ENCODE data around the gene HRH1.
"Not testable (repeated sequence)": the region's sequence is repeated elsewhere in the genome, so short reads cannot be mapped to it uniquely, and the experiment has no call there.

Gene HRH1

DNA sequence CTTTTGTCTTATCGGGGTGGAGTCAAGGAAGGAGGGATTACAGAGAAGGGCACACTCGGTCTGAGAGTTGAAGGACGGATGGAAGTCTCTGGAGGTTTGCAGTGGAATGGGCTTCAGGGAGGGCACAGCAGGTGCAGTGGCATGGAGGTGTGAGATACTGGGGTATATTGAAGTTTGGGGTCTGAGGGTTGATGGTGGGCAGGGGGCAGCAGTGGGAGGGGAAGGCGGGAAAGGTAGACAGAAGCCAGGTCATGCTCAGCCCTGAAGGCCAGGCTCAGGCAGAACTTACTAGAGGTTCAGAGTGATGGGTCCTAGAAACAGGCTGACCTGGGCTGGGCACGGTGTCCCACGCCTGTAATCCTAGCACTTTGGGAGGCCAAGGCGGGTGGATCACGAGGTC, 52.7 kb downstream of the HRH1 start:
- DNase-seq, result no peak

DNA sequence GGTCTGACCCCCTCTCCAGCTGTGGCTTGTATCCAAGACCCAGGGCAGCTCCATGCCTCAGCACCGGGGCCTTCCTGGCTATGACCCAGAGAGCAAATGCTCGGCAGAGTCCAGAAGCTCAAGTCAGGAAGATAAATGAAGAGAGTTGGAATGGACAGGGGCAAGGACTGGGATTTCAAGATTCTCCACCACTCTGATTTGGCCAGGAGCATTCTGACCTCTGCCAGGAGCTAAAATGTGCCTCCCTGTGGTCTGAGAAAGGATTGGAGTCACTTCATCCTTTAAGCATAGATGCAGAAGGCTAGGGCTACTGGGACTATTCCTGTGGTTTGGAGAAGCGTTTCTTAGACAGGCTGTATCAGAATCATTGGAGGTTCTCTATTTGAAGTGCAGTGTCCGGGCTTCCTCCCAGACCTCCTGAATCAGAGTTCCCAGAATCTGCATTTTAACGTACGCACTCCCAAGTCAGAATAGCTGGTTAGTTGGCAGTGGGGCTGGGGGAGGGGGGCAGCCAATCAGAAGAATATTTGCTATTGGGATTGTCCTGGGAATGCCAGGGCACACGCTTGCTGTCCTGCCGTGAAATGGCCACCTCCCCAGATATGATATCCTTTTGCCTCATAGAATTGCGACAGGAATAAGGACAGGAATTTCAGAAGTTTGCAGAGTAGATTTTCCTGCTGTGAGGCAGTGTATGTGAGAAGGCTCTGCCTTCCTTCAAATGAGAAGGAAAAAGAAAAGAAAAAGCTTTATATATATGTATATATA, 57.4 kb downstream of the HRH1 start:
- peak; percentile 60 for DNase-seq

DNA sequence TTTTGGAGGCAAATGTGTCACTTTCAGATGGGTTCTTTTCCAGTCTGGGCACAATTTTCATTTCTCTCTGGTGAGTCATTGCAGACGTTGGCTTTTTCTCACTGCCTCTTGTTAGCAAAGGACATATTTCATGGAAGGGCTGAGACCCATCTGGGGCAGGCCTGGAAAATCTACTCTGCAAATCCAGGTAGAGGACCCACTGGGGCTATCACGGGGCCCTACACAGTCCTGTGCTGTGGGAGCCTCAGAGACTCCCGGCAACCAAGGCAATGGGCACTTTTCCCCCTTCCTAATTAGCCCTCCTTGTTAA, 58.0 kb downstream of the HRH1 start:
- DNase-seq, result peak; percentile 84

DNA sequence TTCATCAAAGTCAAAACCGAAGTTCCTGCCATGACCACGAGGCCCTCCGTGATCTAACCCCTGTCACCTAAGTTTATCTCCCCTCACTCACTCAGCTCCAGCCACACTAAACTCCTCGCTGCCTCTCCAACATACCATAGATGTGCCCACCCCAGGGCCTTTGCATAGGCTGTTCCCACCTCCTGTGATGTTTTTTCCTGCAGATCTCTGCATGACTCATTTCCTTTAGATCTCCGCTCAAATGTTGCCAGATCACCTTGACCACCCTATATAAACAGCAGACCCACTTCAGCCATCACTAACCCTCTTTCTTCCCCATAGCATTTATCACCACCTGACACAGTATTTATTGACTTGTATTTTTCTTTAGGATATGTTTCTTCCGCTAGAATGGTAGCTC, 58.5 kb downstream of the HRH1 start:
- peak; percentile 18 for DNase-seq

DNA sequence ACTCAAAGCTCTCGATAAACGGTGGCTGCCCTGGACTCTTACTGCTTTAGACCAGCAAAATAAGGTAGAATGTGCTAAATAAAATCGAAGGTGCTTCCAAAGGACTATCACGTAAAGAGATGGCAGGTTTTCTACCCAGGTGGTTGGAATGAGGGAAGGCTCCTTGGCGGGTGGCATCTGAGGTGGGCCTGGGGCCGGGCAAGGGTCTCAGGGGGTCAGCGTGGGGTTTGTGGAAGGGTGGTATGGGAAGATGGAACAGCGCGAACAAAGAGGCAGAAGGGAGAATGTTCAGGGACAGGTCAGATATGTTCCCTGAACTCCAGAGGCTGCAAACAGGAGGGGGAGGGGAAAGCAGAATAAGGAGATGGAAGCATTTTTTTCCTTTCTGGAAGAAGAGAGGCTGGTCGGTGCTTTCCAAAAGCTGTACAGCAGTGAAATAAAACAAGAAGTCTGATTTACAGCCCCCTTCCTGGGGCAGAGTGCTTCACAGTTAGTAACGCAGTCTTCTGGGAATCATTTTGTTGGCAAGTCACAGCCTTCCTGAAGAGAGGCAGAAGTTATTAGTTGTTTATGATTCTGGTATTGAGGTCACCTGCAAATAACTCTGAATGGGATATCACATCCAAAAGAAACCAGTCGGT, 59.6 kb downstream of the HRH1 start:
- no peak for DNase-seq

DNA sequence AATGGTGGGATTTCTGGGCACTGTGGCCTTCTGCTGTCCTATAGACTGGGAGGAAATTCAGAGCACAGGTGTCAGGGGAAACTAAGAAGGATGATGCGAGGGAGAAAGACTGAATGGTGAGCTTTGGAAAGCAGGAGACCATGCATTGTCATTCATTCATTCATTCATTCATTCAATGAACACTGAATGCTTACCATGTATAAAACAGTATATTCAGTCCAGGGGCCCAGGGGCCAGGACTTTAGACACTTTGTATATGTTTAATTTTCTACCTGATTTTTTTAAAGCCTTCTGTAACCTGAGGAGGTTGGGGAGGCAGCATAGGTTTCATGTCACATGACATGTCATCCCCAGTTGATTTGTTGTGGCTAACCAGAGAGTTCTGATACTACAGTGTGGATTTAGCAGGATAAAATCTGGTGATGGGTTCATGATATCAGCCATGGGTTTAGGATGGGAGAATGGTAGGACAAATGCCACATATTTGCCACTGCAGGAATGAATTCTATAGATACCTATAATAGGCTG, 60.2 kb downstream of the HRH1 start:
- DNase-seq, result no peak

DNA sequence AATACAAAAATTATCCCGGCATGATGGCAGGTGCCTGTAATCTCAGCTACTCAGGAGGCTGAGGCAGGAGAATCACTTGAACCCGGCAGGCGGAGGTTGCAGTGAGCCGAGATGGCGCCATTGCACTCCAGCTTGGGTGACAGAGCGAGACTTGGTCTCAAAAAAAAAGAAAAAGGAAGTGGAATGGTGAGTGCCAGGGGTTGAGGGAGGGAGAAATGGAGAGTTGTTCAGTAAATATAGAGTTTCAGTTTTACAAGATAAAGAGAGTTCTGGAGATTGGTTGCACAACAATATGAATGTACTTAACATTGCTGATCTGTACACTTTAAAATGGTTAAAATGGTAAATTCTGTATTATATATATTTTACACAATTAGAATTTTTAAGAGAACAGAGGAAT, 63.1 kb downstream of the HRH1 start:
- DNase-seq, result not testable (repeated sequence)

DNA sequence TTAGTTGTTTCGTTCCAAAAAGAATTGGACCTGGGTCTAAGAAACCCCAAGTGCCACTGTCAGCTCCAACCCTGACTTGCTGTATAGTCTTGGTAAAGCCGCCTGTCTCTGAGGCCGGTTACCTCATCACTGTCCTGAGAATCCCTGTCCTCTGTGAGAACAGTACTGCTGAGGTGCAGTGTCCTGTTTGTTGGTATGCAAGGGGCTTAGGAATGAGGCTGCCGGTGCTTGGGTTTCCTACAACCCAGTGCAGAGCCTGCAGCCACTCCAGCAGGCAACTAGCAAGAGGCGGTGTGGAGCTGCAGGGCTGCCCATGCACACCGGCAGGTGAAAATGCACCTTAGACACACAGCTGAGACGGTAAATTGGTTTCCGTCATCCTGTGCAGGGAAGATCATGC, 65.9 kb downstream of the HRH1 start:
- no peak for DNase-seq

DNA sequence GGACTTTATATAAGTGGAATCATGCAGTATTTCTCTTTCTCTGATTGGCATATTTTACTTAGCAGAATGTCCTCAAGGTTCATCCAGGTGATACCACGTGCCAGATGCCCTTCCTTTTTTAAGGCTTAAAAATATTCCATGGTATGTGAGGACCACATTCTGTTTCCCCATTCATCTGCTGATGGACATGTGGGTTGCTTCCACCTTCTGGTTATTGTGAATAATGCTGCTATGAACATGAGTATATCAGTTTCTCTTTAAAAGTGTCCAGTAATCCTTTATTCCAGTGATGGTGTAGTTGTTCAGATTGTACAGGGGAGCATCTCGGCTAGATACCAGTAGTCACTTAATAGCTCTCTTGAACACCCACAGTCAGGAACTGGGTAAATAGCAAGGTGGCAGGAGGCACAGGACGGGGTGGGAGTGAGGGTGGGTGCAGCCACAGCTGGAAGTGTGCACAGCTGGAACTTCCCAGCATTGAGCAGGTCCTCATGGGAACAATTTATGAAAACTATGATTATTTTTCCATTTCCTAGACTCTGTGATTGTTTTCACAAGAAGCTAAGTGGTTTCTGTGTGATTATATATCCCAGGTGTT, 67.6 kb downstream of the HRH1 start:
- DNase-seq, result no peak

DNA sequence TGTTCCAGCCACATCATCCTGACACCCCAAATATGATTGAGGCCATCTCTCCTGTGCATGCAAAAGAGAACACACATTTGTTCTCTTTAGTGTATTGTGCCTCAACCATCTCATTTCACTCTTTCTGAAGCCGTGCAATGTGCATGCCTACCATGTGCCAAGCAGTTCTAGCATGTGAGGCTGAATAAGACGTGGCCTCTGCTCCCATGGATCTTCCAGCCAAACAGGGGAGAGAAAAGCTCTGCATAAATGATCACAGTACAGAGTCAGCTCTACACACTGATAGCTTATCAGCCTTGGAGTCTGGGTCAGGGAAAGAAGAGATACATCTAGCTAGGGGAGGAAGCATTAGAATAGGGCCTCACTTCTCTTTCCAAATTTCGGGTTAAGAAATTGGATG, 69.7 kb downstream of the HRH1 start:
- no peak for DNase-seq

DNA sequence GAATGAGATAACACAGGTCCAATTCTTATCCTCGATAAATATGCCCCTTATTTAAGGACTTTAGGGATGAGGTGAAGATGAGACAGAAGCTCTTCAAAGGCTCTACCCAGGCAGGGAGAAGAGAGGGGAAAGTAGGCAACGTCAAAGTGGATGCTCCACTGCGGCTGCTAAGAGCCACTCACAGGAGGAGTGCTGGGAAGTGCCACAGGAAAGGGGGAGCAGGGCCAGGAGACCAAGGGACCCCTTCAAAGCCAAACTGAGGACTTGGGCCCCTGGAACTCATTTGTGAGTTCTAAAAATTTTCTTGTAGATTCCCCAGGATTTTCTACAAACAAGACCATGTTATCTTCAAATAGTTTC, 70.6 kb downstream of the HRH1 start:
- DNase-seq, result no peak

DNA sequence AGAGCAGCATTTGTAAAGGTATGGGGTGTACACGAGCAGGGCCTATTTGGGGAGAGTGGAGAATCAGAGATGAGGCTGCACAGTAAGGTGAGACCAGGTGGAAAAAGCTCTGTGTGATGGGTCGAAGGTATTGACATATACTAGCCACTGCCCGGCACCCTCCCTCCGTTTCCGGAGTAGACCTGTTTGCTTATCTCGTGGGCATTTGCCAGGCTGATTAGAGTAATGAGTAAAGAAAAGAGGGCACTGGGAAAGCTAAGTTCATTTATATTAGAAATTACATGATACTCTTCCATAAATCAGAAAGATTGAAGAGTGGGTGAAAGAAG, 71.7 kb downstream of the HRH1 start:
- no peak for DNase-seq

DNA sequence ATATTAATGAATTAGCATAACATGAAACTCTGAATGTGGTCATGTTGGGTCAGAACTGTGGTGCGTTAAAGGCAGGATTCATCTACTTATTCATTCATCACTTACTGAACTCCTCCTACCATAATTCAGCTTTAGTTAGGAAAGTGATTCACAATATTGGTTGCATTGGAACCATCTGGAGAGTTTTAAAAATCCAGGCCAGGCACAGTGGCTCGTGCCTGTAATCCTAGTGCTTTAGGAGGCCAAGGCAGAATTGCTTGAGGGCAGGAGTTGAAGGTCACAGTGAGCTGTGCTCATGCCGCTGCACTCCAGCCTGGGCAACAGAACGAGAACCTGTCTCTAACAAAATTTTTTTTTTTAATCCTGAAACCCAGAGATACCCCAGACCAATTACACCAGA, 73.7 kb downstream of the HRH1 start:
- DNase-seq, result no peak

DNA sequence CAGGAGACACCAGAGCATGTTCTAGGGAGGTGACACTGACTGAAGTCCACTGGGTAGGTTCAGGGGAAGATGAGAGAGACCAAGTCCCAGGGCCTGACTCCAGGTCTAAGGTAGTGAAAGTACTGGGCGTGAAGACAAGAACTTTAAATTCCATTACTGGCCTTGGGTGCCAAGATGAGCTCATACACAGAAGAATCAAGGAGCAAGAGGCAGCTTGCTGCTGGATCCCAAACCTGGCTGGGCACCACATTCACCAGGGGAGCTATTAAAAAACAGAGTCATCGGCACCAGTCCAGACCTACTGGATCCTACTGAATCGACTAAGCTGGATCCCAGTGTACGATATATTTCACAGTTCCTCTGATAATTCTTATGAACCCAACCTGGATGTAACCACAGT, 75.8 kb downstream of the HRH1 start:
- DNase-seq, result peak; percentile 17

DNA sequence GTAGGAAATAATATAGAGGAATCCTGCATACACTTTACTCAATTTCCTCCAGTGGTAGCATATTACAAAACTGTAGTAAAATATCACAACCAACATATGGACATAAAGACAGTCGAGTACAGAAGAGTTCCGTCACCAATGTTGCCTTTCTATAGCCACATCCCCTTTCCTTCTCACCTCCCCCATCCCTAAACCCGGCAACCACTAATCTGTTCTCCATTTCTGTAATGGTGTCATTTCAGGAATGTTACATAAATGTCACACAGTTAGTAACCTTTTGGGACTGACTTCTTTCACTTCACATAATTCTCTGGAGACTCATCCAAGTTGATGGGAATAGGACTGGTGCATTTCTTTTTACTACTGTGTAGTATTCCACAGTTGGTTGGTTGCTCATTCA, 76.5 kb downstream of the HRH1 start:
- no peak for DNase-seq

DNA sequence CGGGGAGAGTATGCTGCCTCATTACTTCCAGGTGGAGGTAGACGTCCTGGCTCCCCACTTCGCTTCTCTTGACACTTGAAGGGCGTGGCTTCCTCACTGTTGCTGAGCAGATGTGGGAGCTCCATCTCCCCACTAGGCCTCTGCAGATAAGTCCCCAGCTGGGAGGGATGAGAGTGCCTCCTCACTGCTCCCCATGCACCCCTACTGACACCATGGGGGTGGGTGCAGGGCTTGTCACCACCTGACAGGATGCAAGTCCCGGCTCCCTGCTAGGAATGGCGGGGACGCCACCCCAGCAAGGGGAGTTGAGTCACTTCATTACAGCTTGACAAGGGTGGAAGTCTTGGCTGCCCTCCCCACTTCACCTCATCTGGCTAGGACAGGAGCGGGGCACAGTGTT, 81.1 kb downstream of the HRH1 start:
- DNase-seq, result no peak

DNA sequence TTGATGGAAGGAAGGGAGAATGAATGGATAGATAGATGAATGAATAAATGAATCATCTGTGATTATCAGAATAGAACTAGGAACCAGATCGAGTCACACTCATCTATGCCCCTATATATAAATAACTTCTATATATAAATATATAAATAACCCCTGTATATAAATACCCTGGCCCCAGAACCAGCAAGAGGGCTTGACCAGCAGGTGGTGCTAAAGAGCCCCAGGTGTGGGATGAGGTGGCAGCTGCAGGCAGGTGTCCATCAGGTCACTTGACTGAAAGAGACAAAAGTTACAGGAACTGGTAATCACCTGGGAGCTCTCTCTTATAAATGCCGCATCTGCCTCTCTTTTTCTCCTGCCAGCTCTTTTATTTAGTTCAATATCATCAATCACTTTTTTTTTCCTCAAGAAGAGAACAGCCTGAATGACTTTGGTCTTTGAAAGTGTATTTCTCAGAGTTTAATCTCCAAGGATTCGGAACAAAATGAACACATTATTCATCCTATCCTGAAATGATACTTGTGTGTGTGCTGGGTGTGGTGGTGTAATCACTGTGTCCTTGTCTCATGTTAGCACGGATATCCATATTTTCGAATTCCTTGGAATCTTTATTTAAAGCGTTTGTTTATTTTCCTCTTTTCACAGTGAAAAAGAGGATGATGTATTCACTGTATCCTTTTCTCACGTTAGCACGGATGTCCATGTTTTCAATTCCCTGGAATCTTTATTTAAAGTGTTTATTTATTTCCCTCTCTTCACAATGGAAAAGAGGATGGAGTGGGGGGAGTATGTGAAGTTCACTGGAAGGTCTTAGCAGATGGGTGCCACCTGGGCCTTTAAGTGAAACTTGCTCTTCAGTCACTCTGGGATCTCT, 82.5 kb downstream of the HRH1 start:
- peak; percentile 47 for DNase-seq

DNA sequence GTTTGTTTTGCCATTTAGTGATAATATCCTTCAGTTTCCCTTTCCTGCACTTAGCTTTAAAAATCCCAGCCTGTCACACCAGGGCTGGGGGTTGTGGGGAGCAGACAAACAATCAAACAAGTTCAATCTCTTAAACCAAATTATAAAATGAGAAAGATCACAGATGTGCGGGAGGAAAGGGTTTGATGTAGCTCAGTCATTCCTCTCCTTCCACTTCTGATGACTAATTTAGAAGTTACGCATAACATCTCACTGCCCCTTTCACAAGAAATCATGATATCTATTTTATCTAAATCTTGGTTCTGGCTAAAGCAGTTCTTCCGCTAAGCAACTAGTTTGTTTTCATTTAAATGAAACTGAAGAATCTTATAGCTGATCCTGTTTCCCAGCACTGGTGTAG, 83.8 kb downstream of the HRH1 start:
- peak; percentile 90 for DNase-seq

DNA sequence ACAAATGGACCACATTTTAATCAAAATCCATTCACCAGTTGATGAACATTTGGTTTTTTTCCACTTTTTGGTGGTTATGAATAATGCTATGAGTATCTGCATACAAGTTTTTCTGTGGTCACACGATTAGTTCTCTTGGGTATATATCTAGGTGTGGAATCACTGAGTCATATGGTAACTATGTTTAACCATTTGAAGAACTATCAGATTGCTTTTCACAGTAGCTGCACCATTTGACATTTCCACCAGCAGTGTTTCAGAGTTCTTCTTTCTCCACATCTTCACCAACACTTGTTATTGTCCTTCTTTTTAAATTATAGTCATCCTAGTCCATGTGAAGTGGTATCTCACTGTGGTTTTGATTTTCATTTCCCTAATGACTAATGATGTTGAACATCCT, 84.6 kb downstream of the HRH1 start:
- DNase-seq, result peak; percentile 92

DNA sequence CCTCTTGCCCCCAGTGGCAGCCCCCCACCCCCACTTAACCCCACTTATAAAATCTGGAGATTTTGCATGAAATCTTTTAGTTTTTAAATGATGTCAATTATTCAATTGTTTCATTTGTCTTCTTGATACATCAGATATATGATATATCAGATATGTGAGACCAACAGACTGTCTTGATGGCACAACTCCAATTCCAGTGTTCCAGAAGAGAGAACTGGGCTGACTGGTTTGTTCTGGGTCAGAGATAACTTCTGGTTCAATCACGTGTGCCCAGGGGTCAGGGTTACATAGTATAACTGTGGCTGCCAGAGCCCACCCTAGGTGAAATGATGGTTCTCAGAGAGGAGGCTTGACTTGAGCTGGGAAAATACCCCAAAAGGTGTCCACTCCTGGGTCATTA, 85.5 kb downstream of the HRH1 start:
- no peak for DNase-seq

DNA sequence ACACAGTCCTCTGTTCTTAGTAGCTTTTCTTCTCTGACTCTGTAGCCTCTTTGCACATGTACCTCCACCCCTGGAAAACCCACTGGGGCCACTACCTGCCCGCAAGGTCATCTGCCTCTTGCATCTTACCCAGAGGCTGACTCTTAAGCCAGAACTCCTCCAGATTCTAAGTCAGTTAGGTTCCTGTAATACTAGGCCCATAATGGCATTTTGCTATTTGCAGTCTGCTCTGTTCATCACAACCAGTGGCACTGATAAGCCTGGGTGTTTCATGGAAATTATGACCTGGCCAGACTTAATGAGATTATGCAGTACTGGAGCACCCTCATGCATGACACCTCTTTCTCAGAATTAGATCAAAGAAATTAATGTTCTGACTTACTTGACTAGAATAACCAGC, 86.2 kb downstream of the HRH1 start:
- DNase-seq, result no peak

DNA sequence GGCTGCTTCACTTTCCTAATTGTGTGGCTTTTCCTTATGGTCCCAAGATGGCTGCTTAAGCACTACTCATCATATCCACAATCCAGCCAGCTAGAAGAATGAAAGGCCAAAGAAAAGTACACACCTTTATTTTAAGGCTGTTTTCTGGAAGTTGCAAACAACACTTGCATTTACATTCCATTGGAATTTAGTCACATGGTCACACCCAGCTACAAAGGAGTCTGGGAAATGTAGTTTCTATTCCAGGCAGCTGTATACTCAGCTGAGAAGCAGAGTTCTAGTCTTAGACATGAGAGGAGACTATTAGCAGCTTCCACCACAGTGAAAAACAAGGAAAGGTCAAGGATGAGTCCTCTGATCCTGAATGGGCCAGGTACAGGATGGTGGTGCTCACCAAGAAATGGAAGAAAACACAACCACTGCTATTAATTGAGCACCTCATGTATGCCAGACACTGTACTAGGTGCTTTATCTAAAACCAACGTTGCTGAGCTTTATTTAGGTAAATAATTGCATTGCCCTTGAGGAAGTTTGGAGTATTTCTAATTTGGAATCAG, 89.9 kb downstream of the HRH1 start:
- peak; percentile 49 for DNase-seq

DNA sequence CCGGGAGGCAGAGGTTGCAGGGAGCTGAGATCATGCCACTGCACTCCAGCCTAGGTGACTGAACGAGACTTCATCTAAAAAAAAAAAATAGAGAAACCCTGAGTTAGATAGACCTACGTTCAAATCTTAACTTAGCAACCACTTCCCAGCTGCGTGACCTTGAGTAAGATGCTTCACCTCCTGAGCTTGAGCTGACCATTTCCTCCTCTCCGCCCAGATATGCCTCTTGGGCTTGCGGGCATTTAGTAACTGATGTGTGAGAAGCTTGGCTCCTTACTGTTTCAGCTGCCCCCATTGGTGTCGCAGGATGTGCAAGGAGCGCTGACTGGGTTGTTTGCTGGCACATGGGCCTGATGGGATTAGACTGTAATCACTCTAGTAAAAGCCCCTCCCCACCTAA, 91.0 kb downstream of the HRH1 start:
- DNase-seq, result no peak

Measured in EL (cell line).